Measurements from ENCODE around the gene TMEM62.
A peak's percentile ranks its signal among the peaks of the same experiment; 100 is the strongest.
"Not testable (repeated sequence)": the region's sequence is repeated elsewhere in the genome, so short reads cannot be mapped to it uniquely, and the experiment has no call there.

Gene TMEM62

DNA sequence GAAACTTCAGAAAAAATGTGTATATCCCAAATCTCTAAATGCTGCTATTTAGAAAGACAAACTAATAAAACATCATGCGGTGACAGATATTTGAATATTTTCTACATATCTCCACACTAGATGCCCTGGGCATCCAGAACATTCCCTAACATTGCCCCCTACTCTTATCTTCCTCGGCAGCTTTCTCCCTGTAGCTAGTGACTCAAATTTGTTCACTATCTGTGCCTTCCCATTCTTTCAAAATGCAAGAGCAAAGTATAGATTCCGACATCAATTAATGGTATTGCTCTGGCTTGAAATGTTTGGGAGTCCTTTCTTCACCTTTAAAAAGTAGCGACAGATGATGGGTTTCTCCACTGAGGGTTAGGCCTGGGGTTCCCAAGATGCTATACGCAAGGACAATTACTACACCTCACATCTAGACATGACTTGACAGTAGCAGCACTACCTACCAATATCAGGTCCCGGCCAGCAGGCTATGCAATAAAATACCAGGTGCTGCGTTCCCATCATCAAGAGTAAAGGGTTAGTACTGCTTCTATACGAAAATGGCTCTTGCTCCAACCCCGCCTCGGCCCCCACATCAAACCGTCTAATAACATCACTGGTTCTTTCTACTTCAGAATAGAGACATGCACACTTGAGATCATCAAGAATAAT is 28.2 kb upstream of the TMEM62 start:
- peak overlapping the region; percentile 97 for H3K27ac Mint-ChIP-seq
- peak; percentile 55 for DNase-seq
- peak overlapping the region; percentile 84 for H3K4me3 Mint-ChIP-seq
- peaks cover 51% of the 10 kb centered on the region for H3K4me1 Mint-ChIP-seq
- H3K27me3 Mint-ChIP-seq: no peaks in the 10 kb centered on the region
- no peaks in the 10 kb centered on the region for H3K9me3 Mint-ChIP-seq
- peaks cover 44% of the 10 kb centered on the region for H3K36me3 Mint-ChIP-seq
- CTCF ChIA-PET: interaction anchor here (1.4 kb wide), 1 partner anchor 80 kb away, joined by 3 read pairs; the partner anchor contains the start of gene CCNDBP1

DNA sequence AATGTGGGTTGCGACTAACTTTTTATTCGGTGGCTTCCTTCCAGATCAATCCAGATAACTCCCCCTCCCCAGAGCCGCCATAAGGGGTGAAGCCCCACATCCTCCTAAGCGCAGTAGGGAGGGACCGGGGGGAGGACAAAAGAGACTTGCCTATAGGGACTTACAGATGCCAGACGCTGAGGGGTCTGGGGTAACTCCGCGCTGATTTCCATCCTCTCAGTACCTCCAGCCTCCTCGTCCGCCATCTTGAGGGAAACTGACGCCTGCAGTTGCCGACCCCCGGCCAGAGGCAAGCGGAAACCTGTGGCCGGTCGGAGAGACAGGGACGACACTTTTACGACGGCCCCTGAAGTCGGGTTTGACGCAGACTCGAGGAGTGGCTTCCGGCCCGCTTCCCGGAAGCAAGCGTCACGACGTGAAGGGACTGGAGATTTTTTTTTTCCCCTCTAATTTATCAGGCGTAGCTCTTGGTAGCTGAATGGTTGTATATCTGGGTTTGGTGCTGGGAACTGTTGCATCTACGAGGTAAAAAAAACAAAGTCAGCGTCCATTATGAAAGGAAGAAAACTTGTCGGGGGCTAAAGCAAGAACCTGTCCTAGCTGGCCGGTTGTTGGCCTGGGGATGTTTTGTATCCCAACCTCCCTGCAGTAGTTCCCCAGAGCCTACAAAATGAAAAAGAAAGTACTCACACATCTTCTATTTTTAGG is 27.5 kb upstream of the TMEM62 start, which contains the start of gene UBR1:
Gene UBR1, minus strand, starts transcription at position 261 of the 708 bp plus-strand sequence. Its CDS starts 16 bp downstream, at position 245.
- DNase-seq: peak; percentile 93
- peaks cover 4% of the 10 kb centered on the region for H3K27me3 Mint-ChIP-seq
- peaks cover 47% of the 10 kb centered on the region for H3K4me1 Mint-ChIP-seq
- H3K9me3 Mint-ChIP-seq: no peaks in the 10 kb centered on the region
- peak within 1 kb of the TSS; percentile 97 for H3K27ac Mint-ChIP-seq
- peaks cover 38% of the 10 kb centered on the region for H3K36me3 Mint-ChIP-seq
- CTCF ChIA-PET: interaction anchor here (0.9 to 1.0 kb wide), 2 partner anchors 78 to 82 kb away, joined by 3 read pairs; no protein-coding TSS in a partner anchor
- H3K4me3 Mint-ChIP-seq: peak within 1 kb of the TSS; percentile 84

DNA sequence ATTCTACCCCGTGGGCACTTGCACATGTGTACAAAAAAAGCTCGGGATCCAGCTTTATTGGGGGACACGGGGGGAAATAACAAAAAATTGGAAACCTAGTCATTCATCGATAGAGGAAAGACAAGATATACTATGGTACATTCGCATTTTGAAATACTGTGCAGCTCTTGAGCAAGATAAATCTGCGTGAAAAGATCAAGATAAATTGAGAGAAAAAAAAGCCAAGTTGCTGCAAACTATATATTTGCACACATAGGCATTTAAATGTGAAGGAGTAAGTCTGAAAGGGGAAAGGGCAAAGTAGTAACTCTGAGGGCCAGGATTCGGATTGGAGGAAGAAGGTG is 26.9 kb upstream of the TMEM62 start:
- peak overlapping the region; percentile 84 for H3K4me3 Mint-ChIP-seq
- no peak for DNase-seq
- H3K9me3 Mint-ChIP-seq: no peaks in the 10 kb centered on the region
- CTCF ChIA-PET: interaction anchor here (0.9 to 1.0 kb wide), 2 partner anchors 77 to 82 kb away, joined by 3 read pairs; no protein-coding TSS in a partner anchor
- peak overlapping the region; percentile 97 for H3K27ac Mint-ChIP-seq
- H3K27me3 Mint-ChIP-seq: peaks cover 6% of the 10 kb centered on the region
- H3K36me3 Mint-ChIP-seq: peaks cover 33% of the 10 kb centered on the region
- peaks cover 42% of the 10 kb centered on the region for H3K4me1 Mint-ChIP-seq

DNA sequence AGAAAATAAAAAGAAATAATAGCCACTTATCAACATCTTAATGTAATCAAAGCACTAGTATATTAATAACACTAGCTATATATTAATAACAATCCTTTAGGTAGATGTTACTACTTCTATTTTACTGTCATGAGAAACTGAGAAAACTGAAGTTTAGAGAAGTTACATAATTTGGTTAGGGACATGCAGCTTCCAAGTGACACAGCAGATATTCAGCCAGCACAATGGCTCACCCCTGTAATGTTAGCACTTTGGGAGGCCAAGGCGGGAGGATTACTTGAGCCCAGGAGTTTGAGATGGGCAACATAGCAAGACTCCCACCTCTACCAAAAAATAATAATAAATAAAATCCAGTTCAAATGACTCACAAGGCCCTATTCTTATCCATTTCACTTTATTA is 25.6 kb upstream of the TMEM62 start:
- H3K27ac Mint-ChIP-seq: no peak overlapping the region
- CTCF ChIA-PET: interaction anchor here (1.1 kb wide), 1 partner anchor 10 kb away, joined by 3 read pairs; no protein-coding TSS in a partner anchor
- no peak overlapping the region for H3K4me3 Mint-ChIP-seq

DNA sequence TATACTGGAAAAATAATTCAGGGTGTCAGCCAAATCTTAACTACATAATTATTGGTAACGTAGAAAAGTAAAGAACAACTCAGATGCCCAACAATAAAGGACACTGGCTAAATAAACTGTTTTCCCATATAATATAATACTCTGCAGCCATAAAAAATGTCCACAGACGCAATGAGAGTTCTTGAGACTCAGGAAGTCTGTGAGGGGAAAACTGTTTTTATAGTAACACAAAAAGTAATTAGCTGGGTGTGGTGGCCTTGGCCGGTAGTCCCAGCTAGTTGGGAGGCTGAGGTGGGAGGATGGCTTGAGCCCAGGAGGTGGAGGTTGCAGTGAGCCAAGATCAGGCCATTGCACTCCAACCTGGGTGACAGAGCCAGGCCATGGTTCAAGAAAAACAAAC is 22.0 kb upstream of the TMEM62 start:
- peaks cover 5% of the 10 kb centered on the region for H3K4me1 Mint-ChIP-seq
- peaks cover 26% of the 10 kb centered on the region for H3K27me3 Mint-ChIP-seq
- H3K4me3 Mint-ChIP-seq: no peak overlapping the region
- H3K27ac Mint-ChIP-seq: no peak overlapping the region
- H3K36me3 Mint-ChIP-seq: no peaks in the 10 kb centered on the region
- DNase-seq: no peak
- H3K9me3 Mint-ChIP-seq: no peaks in the 10 kb centered on the region
- CTCF ChIA-PET: interaction anchor here (1.7 kb wide), 1 partner anchor 11 kb away, joined by 4 read pairs; no protein-coding TSS in a partner anchor

More for the DNA sequence above, 25.6 kb upstream of the TMEM62 start:
- H3K36me3 Mint-ChIP-seq: peaks cover 24% of the 10 kb centered on the region
- H3K9me3 Mint-ChIP-seq: no peaks in the 10 kb centered on the region
- no peak for DNase-seq
- peaks cover 33% of the 10 kb centered on the region for H3K4me1 Mint-ChIP-seq
- H3K27me3 Mint-ChIP-seq: peaks cover 9% of the 10 kb centered on the region

DNA sequence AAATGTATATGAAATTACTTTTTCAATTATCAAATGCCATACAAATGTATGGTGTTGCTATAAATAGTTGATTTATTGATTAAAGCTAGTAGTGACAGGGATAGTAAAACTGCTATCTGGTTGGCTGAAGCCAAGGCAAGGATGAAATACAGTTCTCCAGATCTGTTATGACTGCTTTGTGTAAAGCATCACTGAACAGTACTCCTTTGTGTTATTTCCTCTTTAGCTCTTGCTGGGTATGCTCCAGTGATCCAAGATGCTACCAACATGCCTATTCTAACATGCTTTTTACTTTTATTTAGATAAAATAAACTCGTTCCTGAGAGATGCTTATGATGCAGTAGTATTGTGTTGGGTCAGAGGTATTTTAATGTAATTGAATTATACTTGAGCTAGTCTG is 15.1 kb upstream of the TMEM62 start:
- Mint-ChIP-seq H3K27ac (no peak overlapping the region), H3K9me3 (no peaks in the 10 kb centered on the region), H3K27me3 (peaks cover 65% of the 10 kb centered on the region), H3K4me3 (no peak overlapping the region), H3K36me3 (peaks cover 2% of the 10 kb centered on the region), H3K4me1 (peaks cover 14% of the 10 kb centered on the region)
- DNase-seq: no peak
- CTCF ChIA-PET: no interaction called here

DNA sequence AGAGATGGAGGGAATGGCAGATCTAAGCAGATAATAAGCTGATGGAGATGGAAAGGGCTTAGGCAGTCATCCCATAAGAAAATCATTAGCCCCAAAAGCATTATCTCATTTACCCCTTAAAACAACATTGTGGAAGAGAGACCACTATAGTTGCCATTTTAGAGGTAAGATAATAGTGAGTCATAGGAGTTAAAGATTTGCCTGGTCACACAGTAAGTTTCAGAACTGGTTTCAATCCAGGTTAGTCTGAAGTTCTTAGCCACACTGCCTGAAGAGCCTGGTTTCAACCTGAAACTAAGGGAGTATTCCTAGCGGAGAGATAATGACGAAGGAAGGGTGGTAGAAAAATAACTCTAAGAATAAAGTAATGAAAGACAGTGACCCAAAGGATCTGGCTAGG is 14.6 kb upstream of the TMEM62 start:
- Mint-ChIP-seq H3K4me1 (peaks cover 19% of the 10 kb centered on the region), H3K36me3 (peaks cover 2% of the 10 kb centered on the region), H3K4me3 (no peak overlapping the region), H3K9me3 (no peaks in the 10 kb centered on the region), H3K27me3 (peaks cover 65% of the 10 kb centered on the region), H3K27ac (no peak overlapping the region)
- CTCF ChIA-PET: no interaction called here
- DNase-seq: no peak

DNA sequence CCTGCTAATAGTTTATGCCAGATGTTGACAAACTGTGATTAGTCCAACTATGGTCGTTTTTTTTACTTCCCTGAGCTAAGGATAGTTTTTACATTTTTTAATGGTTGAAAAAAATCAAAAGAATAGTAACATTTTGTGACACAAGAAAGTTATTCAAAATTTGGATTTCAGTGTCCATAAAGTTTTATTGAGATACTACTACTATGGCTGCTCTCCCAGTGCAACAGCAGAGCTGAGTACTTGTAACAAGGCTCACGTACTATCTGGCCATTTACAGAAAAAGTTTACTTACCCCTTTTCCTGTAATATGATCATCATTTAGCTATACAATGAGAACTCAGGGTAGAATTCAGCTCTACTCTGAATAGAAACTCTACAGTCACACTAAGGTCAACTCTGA is 11.5 kb upstream of the TMEM62 start:
- DNase-seq: no peak
- Mint-ChIP-seq H3K27me3 (peaks cover 53% of the 10 kb centered on the region), H3K9me3 (no peaks in the 10 kb centered on the region), H3K36me3 (peaks cover 4% of the 10 kb centered on the region), H3K4me1 (peaks cover 24% of the 10 kb centered on the region), H3K4me3 (peak overlapping the region; percentile 87), H3K27ac (no peak overlapping the region)
- CTCF ChIA-PET: interaction anchor here (1.1 kb wide), 1 partner anchor 10 kb away, joined by 4 read pairs; no protein-coding TSS in a partner anchor

DNA sequence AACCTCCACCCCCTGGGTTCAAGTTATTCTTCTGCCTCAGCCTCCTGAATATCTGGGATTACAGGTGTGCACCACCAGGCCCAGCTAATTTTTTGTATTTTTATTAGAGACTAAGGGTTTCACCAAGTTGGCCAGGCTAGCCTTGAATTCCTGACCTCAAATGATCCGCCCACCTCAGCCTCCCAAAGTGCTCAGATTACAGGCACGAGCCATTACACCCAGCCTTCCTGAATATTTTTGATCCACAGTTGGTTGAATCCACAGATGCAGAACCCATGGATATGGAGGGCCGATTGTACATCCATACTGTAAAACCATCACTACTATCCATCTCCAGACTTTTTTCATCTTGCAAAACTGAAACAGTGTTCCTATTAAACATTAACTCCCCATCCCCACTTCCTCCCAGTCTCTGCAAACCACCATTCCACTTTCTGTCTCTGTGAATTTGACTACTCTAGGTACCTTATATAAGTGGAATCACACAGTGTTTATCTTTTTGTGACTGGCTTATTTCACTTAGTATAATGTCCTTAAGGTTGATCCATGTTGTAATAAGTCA is 8.2 kb upstream of the TMEM62 start:
- Mint-ChIP-seq H3K36me3 (peaks cover 4% of the 10 kb centered on the region), H3K9me3 (peaks cover 5% of the 10 kb centered on the region), H3K27me3 (peaks cover 46% of the 10 kb centered on the region), H3K27ac (no peak overlapping the region), H3K4me1 (peaks cover 28% of the 10 kb centered on the region), H3K4me3 (no peak overlapping the region)
- DNase-seq: no peak
- CTCF ChIA-PET: no interaction called here

DNA sequence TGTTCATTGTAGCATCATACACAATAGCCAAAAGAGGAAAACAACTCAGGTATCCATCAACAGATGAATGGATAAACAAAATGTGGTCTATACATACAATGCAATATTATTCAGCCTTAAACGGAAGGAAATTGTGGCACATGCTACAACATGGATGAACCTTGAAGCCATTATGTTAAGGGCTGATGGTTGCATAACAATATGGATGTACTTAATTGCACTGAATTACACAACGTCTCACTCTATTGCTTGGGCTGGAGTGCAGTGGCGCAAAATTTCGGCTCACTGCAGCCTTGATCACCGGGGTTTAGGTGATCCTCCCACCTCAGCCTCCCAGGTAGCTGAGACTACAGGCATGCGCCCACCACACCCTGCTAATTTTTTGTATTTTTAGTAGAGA is 7.0 kb upstream of the TMEM62 start:
- DNase-seq: no peak
- H3K9me3 Mint-ChIP-seq: peaks cover 5% of the 10 kb centered on the region
- peaks cover 4% of the 10 kb centered on the region for H3K36me3 Mint-ChIP-seq
- peaks cover 46% of the 10 kb centered on the region for H3K27me3 Mint-ChIP-seq
- H3K4me1 Mint-ChIP-seq: peaks cover 28% of the 10 kb centered on the region
- no peak overlapping the region for H3K27ac Mint-ChIP-seq
- CTCF ChIA-PET: no interaction called here
- H3K4me3 Mint-ChIP-seq: no peak overlapping the region

DNA sequence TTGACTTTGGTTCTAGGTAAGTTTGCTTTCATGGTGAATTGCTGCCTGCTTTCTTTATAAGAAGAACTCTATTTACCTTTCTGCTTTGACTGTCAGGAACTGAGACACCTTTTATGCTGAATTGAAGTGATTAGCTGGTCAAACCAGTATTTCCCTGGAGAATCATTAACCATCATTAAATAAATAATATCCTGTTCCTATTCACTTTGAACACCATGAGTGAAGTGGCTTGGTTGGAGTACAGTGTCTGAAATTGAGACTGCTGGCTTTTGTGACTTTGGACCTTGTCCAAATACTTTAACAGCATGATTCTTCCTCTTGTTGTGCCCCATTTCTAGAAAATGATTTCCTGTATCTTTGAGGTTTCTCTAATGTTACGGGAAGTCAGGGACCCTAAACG is 5.6 kb upstream of the TMEM62 start:
- Mint-ChIP-seq H3K36me3 (peaks cover 4% of the 10 kb centered on the region), H3K27me3 (peaks cover 43% of the 10 kb centered on the region), H3K9me3 (peaks cover 5% of the 10 kb centered on the region), H3K4me3 (no peak overlapping the region), H3K27ac (no peak overlapping the region), H3K4me1 (peaks cover 24% of the 10 kb centered on the region)
- no peak for DNase-seq
- CTCF ChIA-PET: no interaction called here

DNA sequence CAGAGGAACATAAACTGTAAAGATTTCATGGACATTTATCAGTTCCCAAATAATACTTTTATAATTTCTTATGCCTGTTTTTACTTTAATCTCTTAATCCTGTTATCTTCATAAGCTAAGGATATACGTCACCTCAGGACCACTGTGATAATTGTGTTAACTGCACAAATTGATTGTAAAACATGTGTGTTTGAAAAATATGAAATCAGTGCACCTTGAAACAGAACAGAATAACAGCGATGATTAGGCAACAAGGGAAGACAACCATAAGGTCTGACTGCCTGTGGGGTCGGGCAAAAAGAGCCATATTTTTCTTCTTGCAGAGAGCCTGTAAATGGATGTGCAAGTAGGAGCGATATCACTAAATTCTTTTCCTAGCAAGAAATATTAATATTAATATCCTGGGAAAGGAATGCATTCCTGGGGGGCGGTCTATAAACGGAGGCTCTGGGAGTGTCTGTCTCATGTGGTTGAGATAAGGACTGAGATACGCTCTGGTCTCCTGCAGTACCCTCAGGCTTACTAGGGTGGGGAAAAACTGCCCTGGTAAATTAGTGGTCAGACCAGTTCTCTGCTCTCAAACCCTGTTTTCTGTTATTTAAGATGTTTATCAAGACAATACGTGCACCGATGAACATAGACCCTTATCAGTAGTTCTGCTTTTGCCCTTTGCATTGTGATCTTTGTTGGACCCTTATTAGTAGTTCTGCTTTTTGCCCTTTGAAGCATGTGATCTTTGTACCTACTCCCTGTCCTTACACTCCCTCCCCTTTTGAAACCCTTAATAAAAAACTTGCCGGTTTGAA is 5.0 kb upstream of the TMEM62 start:
- DNase-seq, H3K36me3 Mint-ChIP-seq, H3K9me3 Mint-ChIP-seq, H3K4me3 Mint-ChIP-seq, H3K27ac Mint-ChIP-seq, CTCF ChIA-PET: not testable (repeated sequence)
- Mint-ChIP-seq H3K27me3 (peaks cover 39% of the 10 kb centered on the region), H3K4me1 (peaks cover 24% of the 10 kb centered on the region)

DNA sequence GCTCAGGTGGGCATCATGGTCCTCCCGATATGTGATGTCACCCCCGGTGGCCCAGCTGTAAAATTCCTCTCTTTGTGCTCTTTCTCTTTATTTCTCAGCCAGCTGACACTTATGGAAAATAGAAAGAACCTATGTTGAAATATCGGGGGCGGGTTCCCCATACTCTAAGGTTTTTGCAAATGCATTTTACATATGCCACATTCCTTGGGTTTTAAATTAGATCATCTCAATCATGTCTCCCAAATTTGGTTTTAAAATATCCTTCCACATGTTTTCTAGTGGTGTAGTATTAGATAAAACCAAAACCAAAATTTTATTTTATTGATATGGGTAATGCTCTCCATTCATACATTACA is 4.4 kb upstream of the TMEM62 start:
- no peak overlapping the region for H3K4me3 Mint-ChIP-seq

DNA sequence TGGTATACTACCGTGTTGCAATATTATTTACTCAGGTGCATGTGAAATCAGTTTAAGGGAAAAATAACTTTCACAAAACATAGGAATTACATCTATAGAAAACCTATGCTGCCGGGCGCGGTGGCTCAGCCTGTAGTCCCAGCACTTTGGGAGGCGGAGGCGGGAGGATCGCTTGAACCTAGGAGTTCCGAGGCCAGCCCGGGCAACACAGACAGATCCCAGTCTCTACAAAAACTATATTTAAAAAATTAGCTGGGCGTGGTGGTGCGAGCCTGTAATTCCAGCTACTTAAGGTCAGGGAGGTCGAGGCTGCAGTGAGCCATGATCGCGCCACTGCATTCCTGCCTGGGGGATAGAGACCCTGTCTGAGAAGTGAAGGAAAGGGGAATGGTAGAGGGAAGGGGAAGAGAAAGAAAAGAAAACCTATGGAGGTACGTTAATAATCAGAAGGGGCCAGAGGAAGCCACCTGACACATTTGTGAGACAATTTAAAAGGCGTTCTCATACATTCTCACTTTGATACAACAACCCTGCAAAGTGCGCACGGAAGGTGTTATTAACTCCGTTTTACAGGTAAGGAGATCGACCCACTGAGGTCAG is 456 bp upstream of the TMEM62 start:
- peaks cover 21% of the 10 kb centered on the region for H3K27me3 Mint-ChIP-seq
- DNase-seq: no peak
- H3K9me3 Mint-ChIP-seq: peaks cover 4% of the 10 kb centered on the region
- peaks cover 10% of the 10 kb centered on the region for H3K36me3 Mint-ChIP-seq
- peak overlapping the region; percentile 85 for H3K4me3 Mint-ChIP-seq
- H3K4me1 Mint-ChIP-seq: peaks cover 28% of the 10 kb centered on the region
- H3K27ac Mint-ChIP-seq: peak overlapping the region; percentile 81
- CTCF ChIA-PET: no interaction called here

More for the DNA sequence above, 4.4 kb upstream of the TMEM62 start:
- H3K27me3 Mint-ChIP-seq: peaks cover 39% of the 10 kb centered on the region
- peaks cover 5% of the 10 kb centered on the region for H3K9me3 Mint-ChIP-seq
- peaks cover 19% of the 10 kb centered on the region for H3K4me1 Mint-ChIP-seq
- H3K27ac Mint-ChIP-seq: no peak overlapping the region
- no peak for DNase-seq
- H3K36me3 Mint-ChIP-seq: peaks cover 2% of the 10 kb centered on the region
- CTCF ChIA-PET: no interaction called here
